Measurements from ENCODE around the gene SPG7.

Gene SPG7

DNA sequence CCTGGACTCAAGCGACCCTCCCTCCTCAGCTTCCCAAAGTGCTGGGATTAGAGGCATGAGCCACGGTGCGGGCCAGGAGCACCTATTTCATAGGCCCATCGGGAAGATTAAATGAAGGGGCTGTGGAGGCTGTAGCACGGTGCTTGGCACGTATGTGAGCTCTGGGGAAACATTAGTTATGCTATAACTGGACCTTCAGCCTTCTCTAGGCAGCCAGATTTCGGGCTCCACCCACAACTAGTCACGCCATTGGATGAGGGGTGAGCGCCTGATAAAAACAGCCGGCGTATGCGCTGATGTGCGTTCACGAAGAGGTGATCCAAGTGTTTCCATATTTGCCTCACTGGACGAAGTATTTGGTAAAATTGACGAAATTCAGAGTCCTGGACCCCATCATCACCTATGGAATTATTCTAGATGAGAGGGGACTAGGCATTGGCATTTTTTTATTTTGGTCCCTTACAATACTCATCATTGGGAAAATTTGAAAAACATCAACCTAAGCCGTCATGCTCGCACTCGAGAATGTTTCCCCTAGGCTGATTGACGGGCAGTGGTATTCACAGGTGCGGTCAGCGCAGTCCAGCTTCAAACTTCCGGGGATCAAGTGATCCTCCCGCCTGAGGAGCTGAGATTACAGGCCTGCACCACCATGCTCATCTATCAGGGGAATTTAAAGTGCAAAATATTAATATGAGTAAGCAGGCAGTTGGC lies 16.1 kb upstream of the SPG7 start:
- peak overlapping the region; percentile 90 for H3K4me3 ChIP-seq (ENCODE audit: low read length, poor library complexity, severe bottlenecking)
- peak overlapping the region; percentile 96 for H3K4me2 ChIP-seq (ENCODE audit: low read depth, low read length, poor library complexity, severe bottlenecking)
- no peak overlapping the region for H2AFZ ChIP-seq (ENCODE audit: low read length)
- no peaks in the 10 kb centered on the region for H3F3A ChIP-seq (ENCODE audit: low read depth)
- peaks cover 36% of the 10 kb centered on the region for H3K79me2 ChIP-seq (ENCODE audit: insufficient read depth, low read length)
- no peaks in the 10 kb centered on the region for H3K9me2 ChIP-seq (replicated peaks; ENCODE audit: low read depth, low read length)
- TF ChIP-seq, protein P1, sequence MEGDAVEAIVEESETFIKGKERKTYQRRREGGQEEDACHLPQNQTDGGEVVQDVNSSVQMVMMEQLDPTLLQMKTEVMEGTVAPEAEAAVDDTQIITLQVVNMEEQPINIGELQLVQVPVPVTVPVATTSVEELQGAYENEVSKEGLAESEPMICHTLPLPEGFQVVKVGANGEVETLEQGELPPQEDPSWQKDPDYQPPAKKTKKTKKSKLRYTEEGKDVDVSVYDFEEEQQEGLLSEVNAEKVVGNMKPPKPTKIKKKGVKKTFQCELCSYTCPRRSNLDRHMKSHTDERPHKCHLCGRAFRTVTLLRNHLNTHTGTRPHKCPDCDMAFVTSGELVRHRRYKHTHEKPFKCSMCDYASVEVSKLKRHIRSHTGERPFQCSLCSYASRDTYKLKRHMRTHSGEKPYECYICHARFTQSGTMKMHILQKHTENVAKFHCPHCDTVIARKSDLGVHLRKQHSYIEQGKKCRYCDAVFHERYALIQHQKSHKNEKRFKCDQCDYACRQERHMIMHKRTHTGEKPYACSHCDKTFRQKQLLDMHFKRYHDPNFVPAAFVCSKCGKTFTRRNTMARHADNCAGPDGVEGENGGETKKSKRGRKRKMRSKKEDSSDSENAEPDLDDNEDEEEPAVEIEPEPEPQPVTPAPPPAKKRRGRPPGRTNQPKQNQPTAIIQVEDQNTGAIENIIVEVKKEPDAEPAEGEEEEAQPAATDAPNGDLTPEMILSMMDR (conservative IDR thresholded peaks at IDR 0.05; ENCODE audit: low read length) = no peak
- TF ChIP-seq EZH2phosphoT487 (IDR thresholded peaks at IDR 0.05; ENCODE audit: borderline replicate concordance) = no peak
- H3K4me1 ChIP-seq (ENCODE audit: insufficient read depth, low read length, poor library complexity, severe bottlenecking) = peaks cover 20% of the 10 kb centered on the region
- no peaks in the 10 kb centered on the region for H3K27me3 ChIP-seq (ENCODE audit: insufficient read depth, low read length, poor library complexity, severe bottlenecking)
- H3K36me3 ChIP-seq (ENCODE audit: insufficient read depth, low read length) = no peaks in the 10 kb centered on the region
- H3K9me3 ChIP-seq (ENCODE audit: insufficient read depth, low read depth, low read length) = no peaks in the 10 kb centered on the region
- H3K9ac ChIP-seq (ENCODE audit: low read depth, low read length, poor library complexity, severe bottlenecking) = peak overlapping the region; percentile 82
- H4K20me1 ChIP-seq (ENCODE audit: insufficient read depth, low read length, poor library complexity, severe bottlenecking) = peaks cover 18% of the 10 kb centered on the region

DNA sequence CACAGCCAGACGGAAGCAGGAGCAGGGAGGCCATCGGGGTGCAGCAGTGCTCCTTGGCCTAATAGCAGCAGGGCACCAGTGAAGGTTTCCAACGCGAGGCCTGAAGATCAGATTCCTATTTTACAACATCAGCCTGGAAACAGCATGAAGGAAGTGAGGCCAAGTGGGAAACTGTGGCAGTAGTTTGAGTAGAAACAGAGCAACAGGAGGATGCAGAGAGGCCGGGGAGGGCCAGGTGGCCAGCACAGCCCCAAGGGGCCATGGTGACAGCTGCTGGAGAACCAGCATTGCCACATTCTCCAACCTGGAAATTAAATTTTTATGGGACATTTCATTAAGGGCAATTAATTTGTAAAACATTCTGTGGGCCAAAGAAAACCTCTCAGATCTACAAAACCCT lies 14.4 kb upstream of the SPG7 start:
- Histone ChIP-seq H4K20me1 (ENCODE audit: insufficient read depth, low read length, poor library complexity, severe bottlenecking) (peaks cover 1% of the 10 kb centered on the region), H3K27me3 (ENCODE audit: insufficient read depth, low read length, poor library complexity, severe bottlenecking) (no peaks in the 10 kb centered on the region), H3F3A (ENCODE audit: low read depth) (no peaks in the 10 kb centered on the region), H2AFZ (ENCODE audit: low read length) (no peak overlapping the region), H3K9ac (ENCODE audit: low read depth, low read length, poor library complexity, severe bottlenecking) (no peak overlapping the region), H3K79me2 (ENCODE audit: insufficient read depth, low read length) (peaks cover 20% of the 10 kb centered on the region), H3K4me1 (ENCODE audit: insufficient read depth, low read length, poor library complexity, severe bottlenecking) (peaks cover 12% of the 10 kb centered on the region), H3K4me2 (ENCODE audit: low read depth, low read length, poor library complexity, severe bottlenecking) (no peak overlapping the region), H3K36me3 (ENCODE audit: insufficient read depth, low read length) (no peaks in the 10 kb centered on the region), H3K4me3 (ENCODE audit: low read length, poor library complexity, severe bottlenecking) (no peak overlapping the region), H3K9me3 (ENCODE audit: insufficient read depth, low read depth, low read length) (no peaks in the 10 kb centered on the region), H3K9me2 (replicated peaks; ENCODE audit: low read depth, low read length) (no peaks in the 10 kb centered on the region)
- TF ChIP-seq, protein P1 (conservative IDR thresholded peaks at IDR 0.05; ENCODE audit: low read length) = no peak
- no peak for TF ChIP-seq EZH2phosphoT487 (IDR thresholded peaks at IDR 0.05; ENCODE audit: borderline replicate concordance)

DNA sequence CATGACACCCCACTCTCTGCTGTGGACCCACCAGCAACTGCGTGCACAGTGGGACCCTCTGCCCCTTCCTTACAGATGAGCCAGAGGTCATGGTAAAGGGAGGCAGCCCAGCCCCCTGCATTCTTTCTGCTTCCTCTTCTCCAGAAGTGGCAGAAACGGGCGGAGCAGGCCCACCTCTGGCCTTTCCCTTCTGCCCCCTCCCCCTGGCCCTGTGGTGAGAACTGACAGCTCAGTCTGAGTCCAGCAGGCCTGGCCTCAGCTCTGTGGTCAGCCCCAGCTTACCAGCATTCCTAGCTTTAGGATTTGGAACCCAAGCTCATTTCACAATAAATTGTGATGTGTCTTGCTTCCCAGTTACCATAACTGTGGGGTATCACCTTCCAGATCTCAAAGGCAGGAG lies 13.1 kb upstream of the SPG7 start:
- Histone ChIP-seq H2AFZ (ENCODE audit: low read length) (no peak overlapping the region), H3K9me2 (replicated peaks; ENCODE audit: low read depth, low read length) (no peaks in the 10 kb centered on the region), H3K4me3 (ENCODE audit: low read length, poor library complexity, severe bottlenecking) (no peak overlapping the region), H3K36me3 (ENCODE audit: insufficient read depth, low read length) (no peaks in the 10 kb centered on the region), H3K9ac (ENCODE audit: low read depth, low read length, poor library complexity, severe bottlenecking) (no peak overlapping the region), H3K27me3 (ENCODE audit: insufficient read depth, low read length, poor library complexity, severe bottlenecking) (no peaks in the 10 kb centered on the region), H3K4me1 (ENCODE audit: insufficient read depth, low read length, poor library complexity, severe bottlenecking) (peaks cover 12% of the 10 kb centered on the region), H3K79me2 (ENCODE audit: insufficient read depth, low read length) (peaks cover 16% of the 10 kb centered on the region; the same call in 1 of the 2 replicates), H4K20me1 (ENCODE audit: insufficient read depth, low read length, poor library complexity, severe bottlenecking) (no peaks in the 10 kb centered on the region), H3K4me2 (ENCODE audit: low read depth, low read length, poor library complexity, severe bottlenecking) (no peak overlapping the region), H3K9me3 (ENCODE audit: insufficient read depth, low read depth, low read length) (no peaks in the 10 kb centered on the region), H3F3A (ENCODE audit: low read depth) (no peaks in the 10 kb centered on the region)
- TF ChIP-seq, protein P1 (conservative IDR thresholded peaks at IDR 0.05; ENCODE audit: low read length) = no peak
- TF ChIP-seq EZH2phosphoT487 (IDR thresholded peaks at IDR 0.05; ENCODE audit: borderline replicate concordance) = no peak
